Measurements from ENCODE around the gene EEF1E1.

Gene EEF1E1

GRCh38 chr6:8108759-8109539, 6.6 kb upstream of the EEF1E1 start:
- TF ChIP-seq, protein P1, sequence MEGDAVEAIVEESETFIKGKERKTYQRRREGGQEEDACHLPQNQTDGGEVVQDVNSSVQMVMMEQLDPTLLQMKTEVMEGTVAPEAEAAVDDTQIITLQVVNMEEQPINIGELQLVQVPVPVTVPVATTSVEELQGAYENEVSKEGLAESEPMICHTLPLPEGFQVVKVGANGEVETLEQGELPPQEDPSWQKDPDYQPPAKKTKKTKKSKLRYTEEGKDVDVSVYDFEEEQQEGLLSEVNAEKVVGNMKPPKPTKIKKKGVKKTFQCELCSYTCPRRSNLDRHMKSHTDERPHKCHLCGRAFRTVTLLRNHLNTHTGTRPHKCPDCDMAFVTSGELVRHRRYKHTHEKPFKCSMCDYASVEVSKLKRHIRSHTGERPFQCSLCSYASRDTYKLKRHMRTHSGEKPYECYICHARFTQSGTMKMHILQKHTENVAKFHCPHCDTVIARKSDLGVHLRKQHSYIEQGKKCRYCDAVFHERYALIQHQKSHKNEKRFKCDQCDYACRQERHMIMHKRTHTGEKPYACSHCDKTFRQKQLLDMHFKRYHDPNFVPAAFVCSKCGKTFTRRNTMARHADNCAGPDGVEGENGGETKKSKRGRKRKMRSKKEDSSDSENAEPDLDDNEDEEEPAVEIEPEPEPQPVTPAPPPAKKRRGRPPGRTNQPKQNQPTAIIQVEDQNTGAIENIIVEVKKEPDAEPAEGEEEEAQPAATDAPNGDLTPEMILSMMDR (IDR thresholded peaks at IDR 0.05), result no peak
- TF ChIP-seq ZFX (IDR thresholded peaks at IDR 0.05; ENCODE audit: borderline replicate concordance), result no peak
- no peak overlapping the region for H3K27ac ChIP-seq

DNA sequence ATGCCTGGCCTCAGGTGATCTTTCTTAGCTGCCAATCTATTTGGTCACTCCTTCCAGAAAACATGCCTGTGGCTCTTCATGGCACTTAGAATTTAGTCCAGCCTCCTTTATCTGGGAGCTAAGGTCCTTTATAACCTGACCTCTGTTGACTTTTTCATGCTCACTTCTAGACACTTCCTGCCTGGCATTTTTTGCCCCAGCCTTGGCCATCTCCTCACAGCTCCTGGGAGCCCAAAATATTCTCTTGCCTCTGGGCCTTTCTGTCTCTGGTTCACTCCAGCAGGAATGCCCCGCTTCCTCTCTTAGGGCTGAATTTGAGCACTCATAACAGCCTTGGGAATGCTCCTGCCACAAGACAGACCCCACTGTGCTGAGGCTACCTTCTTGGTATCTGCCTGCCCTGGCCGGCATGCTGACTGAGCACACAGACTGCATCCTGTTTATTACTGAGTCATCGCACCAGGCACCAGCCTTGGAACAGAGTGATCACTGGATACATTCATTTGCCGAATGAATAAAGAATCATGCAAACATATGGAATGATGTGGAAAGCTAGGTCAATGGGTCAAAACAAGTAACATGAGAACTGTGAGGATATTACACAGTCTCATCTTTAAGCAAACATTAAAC, 5.8 kb upstream of the EEF1E1 start:
- no peak overlapping the region for H3K27ac ChIP-seq
- no peak for TF ChIP-seq ZFX (IDR thresholded peaks at IDR 0.05; ENCODE audit: borderline replicate concordance)
- TF ChIP-seq, protein P1 (IDR thresholded peaks at IDR 0.05), result no peak

DNA sequence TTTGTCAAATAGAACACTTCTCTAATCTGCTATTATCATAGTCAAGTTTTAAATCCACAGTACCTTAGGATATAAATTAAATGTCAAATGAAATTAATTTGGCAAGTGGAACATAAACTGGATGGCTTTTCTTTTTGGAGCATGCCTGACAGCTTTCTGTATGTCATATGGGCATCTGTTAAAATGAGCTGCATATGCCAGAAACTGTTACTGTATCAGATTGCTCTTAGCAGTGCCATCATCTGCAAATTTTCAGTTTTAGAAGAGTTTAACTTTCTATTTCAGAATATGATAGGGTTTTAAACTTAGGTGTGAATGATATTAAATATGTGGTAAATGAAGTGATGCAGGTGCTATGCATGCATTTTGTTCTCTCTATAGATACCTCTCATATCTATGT, 3.4 kb upstream of the EEF1E1 start:
- H3K27ac ChIP-seq, result no peak overlapping the region
- no peak for TF ChIP-seq ZFX (IDR thresholded peaks at IDR 0.05; ENCODE audit: borderline replicate concordance)
- TF ChIP-seq, protein P1 (IDR thresholded peaks at IDR 0.05), result no peak

GRCh38 chr6:8103726-8104125, 1.4 kb upstream of the EEF1E1 start:
- H3K27ac ChIP-seq, result no peak overlapping the region
- TF ChIP-seq, protein P1 (IDR thresholded peaks at IDR 0.05), result no peak
- TF ChIP-seq ZFX (IDR thresholded peaks at IDR 0.05; ENCODE audit: borderline replicate concordance), result no peak

- H3K27ac ChIP-seq, result no peak overlapping the region
- TF ChIP-seq ZFX (IDR thresholded peaks at IDR 0.05; ENCODE audit: borderline replicate concordance), result no peak
- TF ChIP-seq, protein P1 (IDR thresholded peaks at IDR 0.05), result no peak
Observed at GRCh38 chr6:8100159-8100854, 2.0 kb downstream of the EEF1E1 start.

DNA sequence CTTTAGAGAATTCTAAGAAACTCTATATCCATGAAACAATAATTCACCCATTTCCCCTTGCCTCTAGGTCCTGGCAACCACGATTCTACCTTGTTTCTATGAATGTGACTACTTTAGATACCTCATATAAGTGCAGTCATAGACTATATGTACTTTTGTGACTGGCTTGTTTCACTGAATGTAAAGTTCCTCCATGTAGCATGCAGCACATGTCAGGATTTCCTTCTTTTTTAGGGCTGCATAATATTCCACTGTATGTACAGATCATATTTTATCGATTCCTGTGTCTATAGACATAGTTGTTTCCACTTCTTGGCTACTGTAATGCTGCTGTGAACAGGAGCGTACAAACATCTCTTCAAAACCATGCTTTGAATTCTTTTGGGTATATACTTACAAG, 11.7 kb downstream of the EEF1E1 start:
- H3K27ac ChIP-seq, result no peak overlapping the region
- TF ChIP-seq, protein P1 (IDR thresholded peaks at IDR 0.05), result no peak
- TF ChIP-seq ZFX (IDR thresholded peaks at IDR 0.05; ENCODE audit: borderline replicate concordance), result no peak
